IMR-90 (cell line): ENCODE results near the gene SPCS3. TPM values are rescaled to one million over a fixed set of nuclear protein-coding genes. Genes with fewer than 3 reads are reported as not detected.

Source experiments
- ATAC-seq: fragments of 200-7000 bp; cut with Tn5 transposase; 2 replicates; pipeline ENCODE4 v1.9.1; 2020; ENCODE audit warnings: low read depth, mild to moderate bottlenecking, moderate library complexity
- BruUV-seq: library from RNA; stranded (reverse); fragments of 400-500 nt; replicated peaks from 2 replicates; lab custom pipeline; 2021; lab: Mats Ljungman, UMichigan
- CTCF ChIA-PET: fragments of 300-600 bp; formaldehyde crosslinking; extraction: SDS; loops from one replicate; lab custom pipeline; 2021; ENCODE audit warnings: antibody characterized with exemption; lab: Yijun Ruan, JAX
- POLR2A ChIA-PET: fragments of 300-600 bp; sonication (Branson Sonifier 250); formaldehyde crosslinking; loops from one replicate; lab custom pipeline; 2022; ENCODE audit warnings: antibody characterized with exemption; ENCODE audit not compliant: unreplicated experiment; lab: Charles Lee
- DNase-seq: peaks from one replicate; pipeline ENCODE4 v3.0.0; 2013
- H2AFZ ChIP-seq: replicated peaks from 2 replicates; pipeline ENCODE3; 2013; ENCODE audit warnings: low read length, mild to moderate bottlenecking; ENCODE audit not compliant: poor library complexity
- H2AK5ac ChIP-seq: 2 replicates; pipeline ENCODE4 v1.6.1; 2013; ENCODE audit warnings: low read depth, low read length, inconsistent platforms
- H2AK9ac ChIP-seq: replicated peaks from 2 replicates; pipeline ENCODE3; 2013; ENCODE audit warnings: mild to moderate bottlenecking, low read depth, low read length, moderate library complexity; ENCODE audit not compliant: poor library complexity
- H2BK120ac ChIP-seq: 2 replicates; pipeline ENCODE4 v1.6.1; 2013; ENCODE audit warnings: low read depth, low read length, inconsistent platforms
- H2BK15ac ChIP-seq: 3 replicates; pipeline ENCODE4 v1.6.1; 2013; ENCODE audit warnings: low read depth, low read length, inconsistent platforms
- H2BK20ac ChIP-seq: 2 replicates; pipeline ENCODE4 v1.6.1; 2013; ENCODE audit warnings: low read depth, mild to moderate bottlenecking, inconsistent platforms, low read length, moderate library complexity
- H2BK5ac ChIP-seq: 2 replicates; pipeline ENCODE4 v1.6.1; 2013; ENCODE audit warnings: mild to moderate bottlenecking, low read depth, low read length, inconsistent platforms; ENCODE audit not compliant: poor library complexity, severe bottlenecking
- H3K14ac ChIP-seq: replicated peaks from 2 replicates; pipeline ENCODE4 v1.6.1; 2013; ENCODE audit warnings: low read depth, low read length, inconsistent platforms
- H3K18ac ChIP-seq: 2 replicates; pipeline ENCODE4 v1.6.1; 2013; ENCODE audit warnings: low read depth, low read length, control low read depth
- H3K23ac ChIP-seq: 2 replicates; pipeline ENCODE4 v1.6.1; 2013; ENCODE audit warnings: low read depth, low read length, inconsistent platforms
- H3K27ac ChIP-seq: 2 replicates; pipeline ENCODE4 v1.5.1; 2013; ENCODE audit warnings: mild to moderate bottlenecking, control low read depth, low read length; ENCODE audit not compliant: insufficient read depth
- H3K27me3 ChIP-seq: 2 replicates; pipeline ENCODE4 v1.6.1; 2013; ENCODE audit warnings: low read length; ENCODE audit not compliant: control insufficient read depth, insufficient read depth
- H3K36me3 ChIP-seq: 2 replicates; pipeline ENCODE4 v1.6.1; 2013; ENCODE audit warnings: low read length, mixed read lengths; ENCODE audit not compliant: control insufficient read depth, insufficient read depth
- H3K4ac ChIP-seq: 2 replicates; pipeline ENCODE4 v1.6.1; 2013; ENCODE audit warnings: low read depth, low read length, inconsistent platforms
- H3K4me1 ChIP-seq: 2 replicates; pipeline ENCODE4 v1.6.1; 2013; ENCODE audit warnings: low read length, mixed read lengths; ENCODE audit not compliant: control insufficient read depth, insufficient read depth
- H3K4me2 ChIP-seq: 2 replicates; pipeline ENCODE4 v1.6.1; 2013; ENCODE audit warnings: low read depth, mild to moderate bottlenecking, control low read depth, low read length, moderate library complexity
- H3K4me3 ChIP-seq: 2 replicates; pipeline ENCODE4 v1.5.1; 2013; ENCODE audit warnings: low read depth, mild to moderate bottlenecking, control low read depth, low read length, moderate library complexity; ENCODE audit not compliant: insufficient read depth
- H3K56ac ChIP-seq: 2 replicates; pipeline ENCODE4 v1.6.1; 2013; ENCODE audit warnings: low read length, inconsistent platforms; ENCODE audit not compliant: insufficient read depth; ENCODE audit errors: extremely low read depth
- H3K79me1 ChIP-seq, 2 experiments: 2 replicates each; pipeline ENCODE4 v1.6.1; 2013; ENCODE audit warnings: low read length in 2 of 2, inconsistent platforms in 1 of 2, low read depth in 1 of 2
- H3K9ac ChIP-seq: 2 replicates; pipeline ENCODE4 v1.6.1; 2013; ENCODE audit warnings: low read depth, low read length, control low read depth
- H3K9me1 ChIP-seq: 2 replicates; pipeline ENCODE4 v1.6.1; 2013; ENCODE audit warnings: low read length, inconsistent platforms; ENCODE audit not compliant: insufficient read depth
- H3K9me3 ChIP-seq: 2 replicates; pipeline ENCODE4 v1.6.1; 2013; ENCODE audit warnings: low read length; ENCODE audit not compliant: control insufficient read depth, insufficient read depth
- H4K20me1 ChIP-seq: 2 replicates; pipeline ENCODE4 v1.6.1; 2013; ENCODE audit warnings: low read length, inconsistent platforms; ENCODE audit not compliant: insufficient read depth
- H4K5ac ChIP-seq: 2 replicates; pipeline ENCODE4 v1.6.1; 2013; ENCODE audit warnings: mild to moderate bottlenecking, low read depth, low read length, control low read depth
- H4K8ac ChIP-seq, 2 experiments: 2 replicates each; pipeline ENCODE4 v1.6.1; 2013; ENCODE audit warnings: low read depth in 2 of 2, low read length in 2 of 2, control low read depth in 1 of 2, inconsistent platforms in 1 of 2
- H4K91ac ChIP-seq: 2 replicates; pipeline ENCODE4 v1.6.1; 2013; ENCODE audit warnings: low read depth, low read length, inconsistent platforms; ENCODE audit not compliant: insufficient read depth
- BHLHE40 ChIP-seq: fragments of 150-350 bp; IDR thresholded peaks from 2 replicates; pipeline ENCODE4 v1.6.1; 2016; ENCODE audit warnings: mild to moderate bottlenecking, low read depth, low read length
- CEBPB ChIP-seq: IDR thresholded peaks from 2 replicates; pipeline ENCODE4 v1.6.1; 2012; ENCODE audit warnings: low read depth, low read length, improper control_type of control experiment
- CHD1 ChIP-seq: IDR thresholded peaks from 2 replicates; pipeline ENCODE4 v1.6.1; 2012; ENCODE audit warnings: low read depth, low read length, improper control_type of control experiment
- MAFK ChIP-seq: IDR thresholded peaks from 2 replicates; pipeline ENCODE4 v1.6.1; 2012; ENCODE audit warnings: low read depth, low read length, improper control_type of control experiment
- MAZ ChIP-seq: IDR thresholded peaks from 2 replicates; pipeline ENCODE4 v1.6.1; 2012; ENCODE audit warnings: low read depth, mild to moderate bottlenecking, low read length, improper control_type of control experiment, moderate library complexity, borderline replicate concordance
- NFE2L2 ChIP-seq: fragments of 150-350 bp; IDR thresholded peaks from 2 replicates; pipeline ENCODE4 v1.6.1; 2016; ENCODE audit warnings: low read depth, mild to moderate bottlenecking, low read length
- POLR2A ChIP-seq: IDR thresholded peaks from 2 replicates; pipeline ENCODE4 v1.6.1; 2012; ENCODE audit warnings: mild to moderate bottlenecking, low read depth, low read length
- RAD21 ChIP-seq: IDR thresholded peaks from 2 replicates; pipeline ENCODE4 v1.6.1; 2012; ENCODE audit warnings: low read length, improper control_type of control experiment
- RFX5 ChIP-seq: IDR thresholded peaks from 2 replicates; pipeline ENCODE4 v1.8.0; 2012; ENCODE audit warnings: low read depth, mild to moderate bottlenecking, low read length, moderate library complexity
- SMC3 ChIP-seq: fragments of 150-350 bp; IDR thresholded peaks from 2 replicates; pipeline ENCODE4 v1.6.1; 2016; ENCODE audit warnings: low read depth, mild to moderate bottlenecking, antibody characterized with exemption, low read length, moderate library complexity
- WGBS, 2 experiments: methylation state at CpG; one replicate each; pipeline versions ENCODE4 v1.1.5 to v1.1.7; 2013; ENCODE audit warnings: missing lambda C conversion rate in 2 of 2; ENCODE audit not compliant: insufficient read length in 1 of 2; ENCODE audit errors: extremely low coverage in 2 of 2; 5-methylcytosine and 5-hydroxymethylcytosine counted together
- dilution Hi-C: fragments of 300-500 bp; cut with HindIII; formaldehyde crosslinking; loops from one replicate; pipeline ENCODE4 v1.14.3; 2018; ENCODE audit warnings: low sequenced_read_pairs; ENCODE audit not compliant: unreplicated experiment
- in situ Hi-C: fragments of 300-500 bp; cut with MboI; formaldehyde crosslinking; loops from 3 replicates; pipeline ENCODE4 v1.14.3; 2019; ENCODE audit warnings: low sequenced_read_pairs, inconsistent platforms, mixed read lengths
- intact Hi-C: fragments of 100-400 bp; cut with micrococcal nuclease; formaldehyde crosslinking; loops from 2 replicates; pipeline ENCODE4 v1.10.0; 2022
- polyA plus RNA-seq, 3 experiments: library from polyadenylated mRNA; depleted of rRNA; stranded (reverse); fragments of >200 nt; gene quantifications; 2 replicates each; pipeline ENCODE4 v1.2.3, GENCODE V29; 2012; ENCODE audit warnings: low replicate concordance in 1 of 3
- total RNA-seq: library from RNA; depleted of rRNA; stranded (reverse); fragments of >200 nt; gene quantifications from 2 replicates; pipeline ENCODE4 v1.2.3, GENCODE V29; 2012

Gene SPCS3
- total and polyA plus RNA-seq, 2 of the 4 experiments (the other 2 are of a cell fraction), result 41.6 to 77.4 TPM

GRCh38 chr4:176354884-176355283 lies 35.1 kb downstream of the SPCS3 start:
- WGBS, 2 experiments, result no CpG with 5 or more reads among the region's 1 CpG
- Histone ChIP-seq H4K5ac (no peak overlapping the region), H4K91ac (no peak overlapping the region), H4K8ac (no peak overlapping the region), H3K9me1 (no peaks in the 10 kb centered on the region), H3K18ac (no peak overlapping the region), H2AFZ (no peak overlapping the region), H2BK15ac (no peak overlapping the region), H2BK5ac (no peak overlapping the region), H2BK20ac (no peak overlapping the region), H3K9ac (no peak overlapping the region), H3K56ac (no peak overlapping the region), H3K27ac (no peak overlapping the region), H3K27me3 (no peaks in the 10 kb centered on the region), H3K4me2 (no peak overlapping the region), H2AK5ac (no peak overlapping the region), H3K14ac (no peak overlapping the region), H3K4ac (no peak overlapping the region), H3K4me3 (no peak overlapping the region), H2AK9ac (no peak overlapping the region), H3K36me3 (no peaks in the 10 kb centered on the region), H3K9me3 (peaks cover 2% of the 10 kb centered on the region; the same call in 1 of the 2 replicates), H2BK120ac (no peak overlapping the region), H4K20me1 (no peaks in the 10 kb centered on the region), H3K23ac (no peak overlapping the region), H3K79me1 (no peaks in the 10 kb centered on the region), H3K4me1 (peaks cover 8% of the 10 kb centered on the region)
- TF ChIP-seq RAD21, result no peak
- TF ChIP-seq CEBPB, result no peak
- TF ChIP-seq CHD1, result no peak
- TF ChIP-seq MAFK, result no peak
- no peak for TF ChIP-seq RFX5
- TF ChIP-seq POLR2A, result no peak
- no peak for TF ChIP-seq SMC3
- TF ChIP-seq NFE2L2, result no peak
- TF ChIP-seq MAZ, result no peak
- no peak for TF ChIP-seq BHLHE40
- POLR2A ChIA-PET, result no interaction called here
- CTCF ChIA-PET, result interaction anchor here (0.6 kb wide), 1 partner anchor 1113 kb away, joined by 5 read pairs; no protein-coding TSS in a partner anchor
- DNase-seq, result no peak
- intact Hi-C loops, result no loop called here
- ATAC-seq, result no peak
- BruUV-seq, result no TSS peak
- in situ Hi-C loops, result loop anchor here (25.0 kb wide), 2 partner anchors 1182 to 1607 kb away; no protein-coding TSS in a partner anchor
- dilution Hi-C loops, result no loop called here
